Neural cell (in vitro differentiated cells): ENCODE measurements around the gene ADARB1.

Experiments
- POLR2AphosphoS5 ChIP-seq: IDR thresholded peaks from 2 replicates; pipeline ENCODE4 v1.6.1; 2012
- TF ChIP-seq, protein P1 (sequence below): fragments of 450-650 bp; IDR thresholded peaks from 2 replicates; pipeline ENCODE4 v1.5.1; 2014; ENCODE audit warnings: antibody characterized with exemption, mild to moderate bottlenecking, moderate library complexity; ENCODE audit not compliant: poor library complexity, severe bottlenecking

DNA sequence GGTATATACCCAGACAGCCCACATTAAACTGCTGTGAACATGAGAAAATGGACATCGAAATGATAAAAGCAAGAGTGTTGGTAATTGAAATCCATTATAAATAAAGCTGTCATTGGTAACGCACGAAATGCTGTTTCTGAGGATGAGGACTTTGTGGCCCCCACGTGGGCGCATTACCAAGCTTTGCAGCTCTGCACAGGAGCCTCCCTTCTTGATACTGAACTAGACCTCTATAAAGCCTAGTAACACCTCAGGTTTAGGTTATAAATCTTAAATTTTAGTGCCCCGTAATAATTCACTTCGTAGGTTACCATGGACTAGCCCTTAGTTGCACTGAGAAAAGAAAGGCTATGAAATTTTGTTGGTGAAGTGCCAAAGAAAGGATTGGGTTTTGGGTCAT, 45.4 kb downstream of the ADARB1 start:
- TF ChIP-seq, protein P1, sequence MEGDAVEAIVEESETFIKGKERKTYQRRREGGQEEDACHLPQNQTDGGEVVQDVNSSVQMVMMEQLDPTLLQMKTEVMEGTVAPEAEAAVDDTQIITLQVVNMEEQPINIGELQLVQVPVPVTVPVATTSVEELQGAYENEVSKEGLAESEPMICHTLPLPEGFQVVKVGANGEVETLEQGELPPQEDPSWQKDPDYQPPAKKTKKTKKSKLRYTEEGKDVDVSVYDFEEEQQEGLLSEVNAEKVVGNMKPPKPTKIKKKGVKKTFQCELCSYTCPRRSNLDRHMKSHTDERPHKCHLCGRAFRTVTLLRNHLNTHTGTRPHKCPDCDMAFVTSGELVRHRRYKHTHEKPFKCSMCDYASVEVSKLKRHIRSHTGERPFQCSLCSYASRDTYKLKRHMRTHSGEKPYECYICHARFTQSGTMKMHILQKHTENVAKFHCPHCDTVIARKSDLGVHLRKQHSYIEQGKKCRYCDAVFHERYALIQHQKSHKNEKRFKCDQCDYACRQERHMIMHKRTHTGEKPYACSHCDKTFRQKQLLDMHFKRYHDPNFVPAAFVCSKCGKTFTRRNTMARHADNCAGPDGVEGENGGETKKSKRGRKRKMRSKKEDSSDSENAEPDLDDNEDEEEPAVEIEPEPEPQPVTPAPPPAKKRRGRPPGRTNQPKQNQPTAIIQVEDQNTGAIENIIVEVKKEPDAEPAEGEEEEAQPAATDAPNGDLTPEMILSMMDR = no peak
- no peak for TF ChIP-seq POLR2AphosphoS5
